ENCODE data around the gene ZBTB21. TPM values are rescaled to one million over a fixed set of nuclear protein-coding genes. Genes with fewer than 3 reads are reported as not detected.
"Not testable (repeated sequence)": the region's sequence is repeated elsewhere in the genome, so short reads cannot be mapped to it uniquely, and the experiment has no call there.

The ZBTB21 gene
- total and polyA plus RNA-seq, 9 of the 15 experiments (the other 6 are each of a cell fraction or from before 2014, with no cell fraction given), result 2.2 to 15.2 (median 8.7) TPM

DNA sequence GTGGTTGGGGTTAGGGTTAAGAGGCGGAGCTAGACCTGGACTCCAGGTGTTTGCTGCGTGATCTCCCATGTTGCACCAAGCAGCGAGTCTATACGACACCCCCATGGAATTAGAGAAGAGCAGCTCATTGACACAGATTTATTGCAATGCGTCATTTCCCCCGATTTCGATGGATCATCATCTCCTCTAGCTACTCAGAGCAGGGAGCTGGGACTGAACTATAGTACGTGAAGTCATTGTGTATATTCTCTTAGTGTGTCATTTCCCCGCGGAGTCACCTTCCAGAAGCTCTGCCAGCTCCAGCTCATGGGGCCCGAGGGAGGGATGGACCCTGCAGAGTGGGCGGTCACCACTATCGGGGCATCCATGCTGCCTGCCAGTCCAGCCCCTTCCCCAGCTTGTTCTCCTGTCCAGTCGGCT, 48.9 kb downstream of the ZBTB21 start (continued):
- TF ChIP-seq ZNF253 (CRISPR knock-in tag; conservative IDR thresholded peaks at IDR 0.05) (no peak), MEIS2 (IDR thresholded peaks at IDR 0.05; ENCODE audit: partially characterized antibody) (peak; percentile 17), PRMT5 (CRISPR knock-in tag; IDR thresholded peaks at IDR 0.05) (no peak)
- TF ChIP-seq, protein P1, sequence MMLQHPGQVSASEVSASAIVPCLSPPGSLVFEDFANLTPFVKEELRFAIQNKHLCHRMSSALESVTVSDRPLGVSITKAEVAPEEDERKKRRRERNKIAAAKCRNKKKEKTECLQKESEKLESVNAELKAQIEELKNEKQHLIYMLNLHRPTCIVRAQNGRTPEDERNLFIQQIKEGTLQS (IDR thresholded peaks at IDR 0.05), result 0 out of 2 replicates have a peak, but pooled peaks have one; percentile 9
- TF ChIP-seq, protein P1 (CRISPR knock-in tag; conservative IDR thresholded peaks at IDR 0.05), result no peak

DNA sequence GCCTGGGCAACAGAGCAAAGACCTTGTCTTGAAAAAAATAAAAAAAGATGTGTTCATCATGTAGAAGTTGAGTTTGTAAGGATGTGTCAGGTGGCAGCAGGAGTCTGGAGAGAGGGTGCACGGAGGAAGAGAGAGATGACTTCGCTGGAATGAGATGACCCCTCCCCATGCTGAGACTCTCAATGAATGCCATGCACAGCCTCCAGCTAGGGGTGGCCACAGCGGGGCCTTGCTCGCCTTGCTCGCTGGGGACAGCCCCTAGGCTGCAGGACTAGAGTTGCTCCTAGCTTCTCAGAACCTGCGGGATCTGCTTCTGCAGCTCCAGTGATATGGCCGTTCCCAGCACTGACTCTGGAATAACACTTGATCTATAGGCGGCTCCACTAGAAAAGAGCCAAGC, 49.8 kb downstream of the ZBTB21 start:
- H3K27me3 ChIP-seq (ENCODE audit: control insufficient read depth in 2 of 2, insufficient read depth in 2 of 2, low read length in 2 of 2), result peaks cover 36 to 44% of the 10 kb centered on the region in 2 experiments
- no TSS peak for BruUV-seq (replicated peaks)
- CTCF ChIA-PET (ENCODE audit: low intra/inter-chr PET ratio), result no interaction called here
- no peak for ATAC-seq
- no peak for FAIRE-seq
- no peak overlapping the region for H3K4me2 ChIP-seq (ENCODE audit: insufficient read depth, low read length)
- intact Hi-C loops (cut with micrococcal nuclease), result no loop called here
- peaks cover 22 to 32% of the 10 kb centered on the region in 2 experiments for H3K4me1 ChIP-seq (replicated peaks in 1 of 2; ENCODE audit: control insufficient read depth in 2 of 2, insufficient read depth in 2 of 2, low read length in 2 of 2)
- no peaks in the 10 kb centered on the region for H4K20me1 ChIP-seq (replicated peaks; ENCODE audit: control insufficient read depth, insufficient read depth, low read length)
- no peak for DNase-seq (ENCODE audit: extremely low read depth in 1 of 4, low spot score in 3 of 4)
- 26% methylated on average over 8 of the region's 8 CpGs for WGBS (ENCODE audit: insufficient coverage, low coverage, missing lambda C conversion rate)
- no peak overlapping the region for H3K9ac ChIP-seq (ENCODE audit: insufficient read depth in 1 of 2, low read depth in 2 of 2, low read length in 2 of 2)
- no peak overlapping the region for H2AFZ ChIP-seq (ENCODE audit: low read depth, low read length)
- in situ Hi-C loops (cut with MboI), result no loop called here
- no peaks in the 10 kb centered on the region for H3K9me1 ChIP-seq (ENCODE audit: control insufficient read depth, insufficient read depth, low read length)
- TF ChIP-seq EP300 (IDR thresholded peaks at IDR 0.05; ENCODE audit: low read length) (no peak), ZNF239 (CRISPR knock-in tag; IDR thresholded peaks at IDR 0.05) (no peak), ZNF217 (CRISPR knock-in tag; IDR thresholded peaks at IDR 0.05) (no peak), KDM4B (IDR thresholded peaks at IDR 0.05; ENCODE audit: borderline replicate concordance in 2 of 2, low read depth in 1 of 2) (no peak), CC2D1A (IDR thresholded peaks at IDR 0.05) (no peak), SMARCA4 (IDR thresholded peaks at IDR 0.05) (no peak), ZNF551 (CRISPR knock-in tag; IDR thresholded peaks at IDR 0.05) (no peak), ZNF274 (IDR thresholded peaks at IDR 0.05; ENCODE audit: borderline replicate concordance, low read depth, low read length) (no peak)
- H3K27ac ChIP-seq (ENCODE audit: extremely low read depth, low read depth, low read length), result no peak overlapping the region
- POLR2A ChIA-PET, result interaction anchor here (0.7 to 1.3 kb wide), 3 partner anchors 8 to 154 kb away, joined by 3 to 4 read pairs (median 3); no protein-coding TSS in a partner anchor
- H3K4me3 ChIP-seq, result no peak overlapping the region
- no peaks in the 10 kb centered on the region for H3K36me3 ChIP-seq (ENCODE audit: control insufficient read depth, insufficient read depth, low read length)
- no peaks in the 10 kb centered on the region for H3K79me2 ChIP-seq (ENCODE audit: control insufficient read depth, insufficient read depth, low read length)
- H3K9me3 ChIP-seq (replicated peaks; ENCODE audit: control insufficient read depth, insufficient read depth, low read depth, low read length), result no peaks in the 10 kb centered on the region

DNA sequence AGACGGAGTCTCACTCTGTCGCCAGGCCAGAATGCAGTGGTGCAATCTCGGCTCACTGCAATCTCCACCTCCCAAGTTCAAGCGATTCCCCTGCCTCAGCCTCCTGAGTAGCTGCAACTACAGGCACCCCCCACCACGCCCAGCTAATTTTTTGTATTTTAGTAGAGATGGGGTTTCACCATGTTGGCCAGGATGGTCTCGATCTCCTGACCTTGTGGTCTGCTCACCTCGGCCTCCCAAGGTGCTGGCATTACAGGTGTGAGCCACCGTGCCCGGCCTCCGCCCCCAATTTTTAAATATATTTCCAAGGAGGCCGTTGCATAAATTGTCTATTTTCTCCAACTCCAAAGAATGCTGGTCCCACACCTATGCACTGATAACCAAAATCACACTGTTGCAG, 50.5 kb downstream of the ZBTB21 start:
- ATAC-seq; FAIRE-seq; H4K20me1 ChIP-seq (replicated peaks; ENCODE audit: control insufficient read depth, insufficient read depth, low read length); H3K4me3 ChIP-seq; BruUV-seq (replicated peaks); in situ Hi-C loops (cut with MboI); H3K27ac ChIP-seq (ENCODE audit: extremely low read depth, low read depth, low read length); CTCF ChIA-PET (ENCODE audit: low intra/inter-chr PET ratio); H3K36me3 ChIP-seq (ENCODE audit: control insufficient read depth, insufficient read depth, low read length); H3K4me2 ChIP-seq (ENCODE audit: insufficient read depth, low read length); H2AFZ ChIP-seq (ENCODE audit: low read depth, low read length); H3K79me2 ChIP-seq (ENCODE audit: control insufficient read depth, insufficient read depth, low read length); H3K9me3 ChIP-seq (replicated peaks; ENCODE audit: control insufficient read depth, insufficient read depth, low read depth, low read length); DNase-seq (ENCODE audit: extremely low read depth in 1 of 4, low spot score in 3 of 4); H3K9me1 ChIP-seq (ENCODE audit: control insufficient read depth, insufficient read depth, low read length); POLR2A ChIA-PET; H3K9ac ChIP-seq (ENCODE audit: insufficient read depth in 1 of 2, low read depth in 2 of 2, low read length in 2 of 2): not testable (repeated sequence)
- WGBS (ENCODE audit: insufficient coverage, low coverage, missing lambda C conversion rate), result 70% methylated on average over 9 of the region's 11 CpGs
- peaks cover 24 to 39% of the 10 kb centered on the region in 2 experiments for H3K4me1 ChIP-seq (replicated peaks in 1 of 2; ENCODE audit: control insufficient read depth in 2 of 2, insufficient read depth in 2 of 2, low read length in 2 of 2)
- H3K27me3 ChIP-seq (ENCODE audit: control insufficient read depth in 2 of 2, insufficient read depth in 2 of 2, low read length in 2 of 2), result peaks cover 30 to 37% of the 10 kb centered on the region in 2 experiments
- intact Hi-C loops (cut with micrococcal nuclease), result loop anchor here (5.0 kb wide), 2 partner anchors 82 to 142 kb away; partner anchors contain the start of gene PRDM15

All from K562 (cell line).